Nephron progenitor cell (in vitro differentiated cells): Measurements from ENCODE around the gene BCL3.

Experiments
- DNase-seq: peaks from one replicate; pipeline ENCODE4 v3.0.0; 2021
- H3K27ac Mint-ChIP-seq: 2 replicates; pipeline ENCODE4 v1.8.0; 2021; ENCODE audit warnings: mild to moderate bottlenecking, moderate library complexity, mixed read lengths
- H3K27me3 Mint-ChIP-seq: 2 replicates; pipeline ENCODE4 v1.8.0; 2021; ENCODE audit warnings: mild to moderate bottlenecking, low read depth, mixed read lengths; ENCODE audit not compliant: poor library complexity
- H3K36me3 Mint-ChIP-seq: 2 replicates; pipeline ENCODE4 v1.8.0; 2021; ENCODE audit warnings: low read depth, mixed read lengths
- H3K4me1 Mint-ChIP-seq: 2 replicates; pipeline ENCODE4 v1.8.0; 2021; ENCODE audit warnings: mixed read lengths
- H3K4me3 Mint-ChIP-seq: 2 replicates; pipeline ENCODE4 v1.8.0; 2021; ENCODE audit warnings: mild to moderate bottlenecking, moderate library complexity, mixed read lengths
- H3K9me3 Mint-ChIP-seq: 2 replicates; pipeline ENCODE4 v1.8.0; 2021; ENCODE audit warnings: mild to moderate bottlenecking, moderate library complexity, mixed read lengths
- CTCF ChIP-seq: fragments of 200-600 bp; sonication (generic); IDR thresholded peaks from 2 replicates; pipeline ENCODE4 v1.5.0; 2021; ENCODE audit warnings: antibody characterized with exemption

Gene BCL3

GRCh38 chr19:44741841-44742329 lies 6.6 kb upstream of the BCL3 start:
- Mint-ChIP-seq H3K4me3 (no peak overlapping the region), H3K9me3 (no peaks in the 10 kb centered on the region), H3K36me3 (no peaks in the 10 kb centered on the region), H3K27ac (no peak overlapping the region), H3K4me1 (peaks cover 41% of the 10 kb centered on the region), H3K27me3 (peaks cover 43% of the 10 kb centered on the region)
- DNase-seq = no peak
- TF ChIP-seq CTCF = no peak

- Mint-ChIP-seq H3K27ac (peak overlapping the region; percentile 23), H3K27me3 (peaks cover 46% of the 10 kb centered on the region), H3K4me3 (no peak overlapping the region)
These were observed 6.0 kb upstream of the BCL3 start for GRCh38 chr19:44742330-44743061.

GRCh38 chr19:44744871-44745332 lies 3.6 kb upstream of the BCL3 start:
- no peak overlapping the region for H3K4me3 Mint-ChIP-seq
- peaks cover 39% of the 10 kb centered on the region for H3K4me1 Mint-ChIP-seq
- no peak for DNase-seq
- no peaks in the 10 kb centered on the region for H3K36me3 Mint-ChIP-seq
- H3K27ac Mint-ChIP-seq = no peak overlapping the region
- H3K9me3 Mint-ChIP-seq = no peaks in the 10 kb centered on the region
- no peak for TF ChIP-seq CTCF
- peaks cover 52% of the 10 kb centered on the region for H3K27me3 Mint-ChIP-seq

More at GRCh38 chr19:44742330-44743061, 6.0 kb upstream of the BCL3 start:
- H3K36me3 Mint-ChIP-seq = no peaks in the 10 kb centered on the region
- TF ChIP-seq CTCF = no peak
- H3K4me1 Mint-ChIP-seq = peaks cover 39% of the 10 kb centered on the region
- no peak for DNase-seq
- H3K9me3 Mint-ChIP-seq = no peaks in the 10 kb centered on the region

- Mint-ChIP-seq H3K4me1 (peaks cover 39% of the 10 kb centered on the region), H3K4me3 (peak overlapping the region; percentile 54), H3K36me3 (no peaks in the 10 kb centered on the region), H3K27me3 (peaks cover 57% of the 10 kb centered on the region), H3K27ac (no peak overlapping the region), H3K9me3 (no peaks in the 10 kb centered on the region)
- TF ChIP-seq CTCF = no peak
- DNase-seq = no peak
These were observed 3.1 kb upstream of the BCL3 start for GRCh38 chr19:44745341-44745831.

- DNase-seq = no peak
- peaks cover 39% of the 10 kb centered on the region for H3K4me1 Mint-ChIP-seq
- H3K9me3 Mint-ChIP-seq = no peaks in the 10 kb centered on the region
- no peak for TF ChIP-seq CTCF
- no peak overlapping the region for H3K27ac Mint-ChIP-seq
- no peaks in the 10 kb centered on the region for H3K36me3 Mint-ChIP-seq
- peak overlapping the region; percentile 54 for H3K4me3 Mint-ChIP-seq
- peaks cover 64% of the 10 kb centered on the region for H3K27me3 Mint-ChIP-seq
These were observed 2.5 kb upstream of the BCL3 start for GRCh38 chr19:44745887-44746600.
